HepG2 (cell line): ENCODE data around the gene RNASE8. TPM values are rescaled to one million over a fixed set of nuclear protein-coding genes. Genes with fewer than 3 reads are reported as not detected.
A peak's percentile ranks its signal among the peaks of the same experiment; 100 is the strongest.

Experiments
- ATAC-seq: fragments of 200-7000 bp; cut with Tn5 transposase; 3 replicates; pipeline ENCODE4 v1.9.1; 2020; ENCODE audit warnings: mild to moderate bottlenecking, moderate library complexity
- BruUV-seq: library from RNA; stranded (reverse); fragments of 400-500 nt; replicated peaks from 2 replicates; lab custom pipeline; 2021; lab: Mats Ljungman, UMichigan
- CTCF ChIA-PET: fragments of 300-600 bp; formaldehyde crosslinking; extraction: SDS; loops from one replicate; lab custom pipeline; 2021; ENCODE audit warnings: low total read pairs, inconsistent platforms, low intra/inter-chr PET ratio; lab: Yijun Ruan, JAX
- POLR2A ChIA-PET: fragments of 350-600 bp; sonication (Branson Sonifier 250); formaldehyde crosslinking; loops from one replicate; lab custom pipeline; 2020; ENCODE audit warnings: antibody characterized with exemption, inconsistent platforms; lab: Yijun Ruan, JAX
- DNase-seq: peaks from one replicate; pipeline ENCODE4 v3.0.0-alpha.2; 2015; ENCODE audit warnings: low spot score
- FAIRE-seq: peaks from 3 replicates; lab custom pipeline; 2011; peaks lifted over from hg19 to GRCh38; lab: Jason Lieb, UNC
- H2AFZ ChIP-seq: one replicate; pipeline ENCODE4 v1.6.1; 2011; ENCODE audit warnings: low read length, inconsistent platforms
- H3K27ac ChIP-seq: fragments of 300-600 bp; 3 replicates; pipeline ENCODE4 v1.8.0; 2011; ENCODE audit warnings: mixed run types, mild to moderate bottlenecking, mixed read lengths, low read length, inconsistent platforms; ENCODE audit not compliant: insufficient read depth; ENCODE audit errors: extremely low read length
- H3K27me3 ChIP-seq, 2 experiments: fragments of 200-600 bp in 1 of 2; 2 replicates in 1 of 2; 3 replicates in 1 of 2; pipeline versions ENCODE4 v1.6.0 to v1.8.0; 2011; ENCODE audit warnings: low read length in 2 of 2, mild to moderate bottlenecking in 2 of 2, moderate library complexity in 2 of 2, inconsistent platforms in 1 of 2; ENCODE audit not compliant: insufficient read depth in 2 of 2, control insufficient read depth in 1 of 2
- H3K36me3 ChIP-seq, 2 experiments: fragments of 200-600 bp in 1 of 2; replicated peaks in 1 of 2; 2 replicates in 1 of 2; 3 replicates in 1 of 2; pipeline versions ENCODE4 v1.5.1 to v1.8.0; 2011; ENCODE audit warnings: low read length in 2 of 2, inconsistent platforms in 1 of 2; ENCODE audit not compliant: insufficient read depth in 2 of 2, control insufficient read depth in 1 of 2
- H3K4me1 ChIP-seq: 2 replicates; pipeline ENCODE4 v1.5.1; 2012; ENCODE audit warnings: low read length, inconsistent platforms; ENCODE audit not compliant: insufficient read depth
- H3K4me2 ChIP-seq: 2 replicates; pipeline ENCODE4 v1.6.0; 2011; ENCODE audit warnings: low read depth, low read length, inconsistent platforms
- H3K4me3 ChIP-seq, 3 experiments: fragments of 200-600 bp in 1 of 3; sonication (generic), shearing (Covaris generic) in 1 of 3; replicated peaks in 1 of 3; 2 replicates each; pipeline ENCODE4 v1.5.1; 2011 to 2016; ENCODE audit warnings: low read length in 3 of 3, inconsistent platforms in 2 of 3, low read depth in 2 of 3, mild to moderate bottlenecking in 2 of 3, control low read depth in 1 of 3, mixed read lengths in 1 of 3; ENCODE audit not compliant: insufficient read depth in 1 of 3
- H3K79me2 ChIP-seq: one replicate; pipeline ENCODE4 v1.6.1; 2011; ENCODE audit warnings: low read length, inconsistent platforms; ENCODE audit not compliant: insufficient read depth
- H3K9ac ChIP-seq: 2 replicates; pipeline ENCODE4 v1.6.0; 2011; ENCODE audit warnings: mild to moderate bottlenecking, low read depth, low read length, inconsistent platforms; ENCODE audit not compliant: insufficient read depth
- H3K9me3 ChIP-seq: 2 replicates; pipeline ENCODE4 v1.5.1; 2012; ENCODE audit warnings: mild to moderate bottlenecking, low read length
- H4K20me1 ChIP-seq: 2 replicates; pipeline ENCODE4 v1.6.0; 2011; ENCODE audit warnings: inconsistent platforms, mild to moderate bottlenecking, low read length, moderate library complexity; ENCODE audit not compliant: insufficient read depth
- BRCA1 ChIP-seq: sonication (generic); formaldehyde crosslinking; IDR thresholded peaks from 2 replicates; pipeline ENCODE4 v1.4.0; 2020; ENCODE audit warnings: missing genetic modification reagents
- FOXK2 ChIP-seq: fragments of 450-650 bp; IDR thresholded peaks from 2 replicates; pipeline ENCODE4 v1.6.1; 2016
- HCFC1 ChIP-seq: fragments of 150-350 bp; IDR thresholded peaks from 2 replicates; pipeline ENCODE4 v1.6.1; 2014; ENCODE audit warnings: low read depth, low read length
- HNRNPL ChIP-seq: fragments of 200-400 bp; formaldehyde crosslinking; IDR thresholded peaks from 2 replicates; pipeline ENCODE4 v1.6.1; 2017; ENCODE audit warnings: mild to moderate bottlenecking, low read depth, low read length
- JDP2 ChIP-seq: sonication (generic); formaldehyde crosslinking; IDR thresholded peaks from 2 replicates; pipeline ENCODE4 v1.8.1; 2022; ENCODE audit warnings: missing genetic modification reagents, borderline replicate concordance
- KAT2B ChIP-seq: fragments of 150-350 bp; IDR thresholded peaks from 2 replicates; pipeline ENCODE4 v1.6.1; 2014; ENCODE audit warnings: low read depth, low read length, borderline replicate concordance
- SP4 ChIP-seq: sonication (generic); formaldehyde crosslinking; IDR thresholded peaks from 2 replicates; pipeline ENCODE4 v1.8.1; 2023; ENCODE audit warnings: mild to moderate bottlenecking, missing genetic modification reagents
- ZBTB33 ChIP-seq: sonication (generic); formaldehyde crosslinking; IDR thresholded peaks from 2 replicates; pipeline ENCODE4 v1.4.0; 2020; ENCODE audit warnings: missing genetic modification reagents
- ZBTB38 ChIP-seq: sonication (generic); formaldehyde crosslinking; IDR thresholded peaks from 2 replicates; pipeline ENCODE4 v1.5.1; 2020; ENCODE audit warnings: mild to moderate bottlenecking, missing genetic modification reagents
- ZBTB7B ChIP-seq: sonication (generic); formaldehyde crosslinking; IDR thresholded peaks from 2 replicates; pipeline ENCODE4 v1.4.0; 2020; ENCODE audit warnings: missing genetic modification reagents
- ZMYM3 ChIP-seq: sonication (generic); formaldehyde crosslinking; IDR thresholded peaks from 2 replicates; pipeline ENCODE4 v1.5.1; 2020; ENCODE audit warnings: mild to moderate bottlenecking, missing genetic modification reagents
- ZNF24 ChIP-seq: fragments of 450-650 bp; IDR thresholded peaks from 2 replicates; pipeline ENCODE4 v1.6.1; 2017; ENCODE audit warnings: antibody characterized with exemption, mild to moderate bottlenecking
- ZNF343 ChIP-seq: sonication (generic); formaldehyde crosslinking; IDR thresholded peaks from 2 replicates; pipeline ENCODE4 v1.4.0; 2020; ENCODE audit warnings: mild to moderate bottlenecking, missing genetic modification reagents
- ZNF609 ChIP-seq: sonication (generic); formaldehyde crosslinking; IDR thresholded peaks from 2 replicates; pipeline ENCODE4 v1.4.0; 2020; ENCODE audit warnings: mild to moderate bottlenecking, missing genetic modification reagents, borderline replicate concordance
- ZNF644 ChIP-seq: IDR thresholded peaks from 2 replicates; pipeline ENCODE4 v1.6.1; 2016; ENCODE audit warnings: low read depth
- WGBS: methylation state at CpG from one replicate; pipeline ENCODE4 v1.1.6; 2017; ENCODE audit warnings: low lambda C conversion rate; 5-methylcytosine and 5-hydroxymethylcytosine counted together
- in situ Hi-C: cut with HindIII; loops from 2 replicates; pipeline ENCODE4 v1.10.0; 2017; ENCODE audit warnings: low pct_unique_long_range_greater_than_20kb; ENCODE audit not compliant: extremely low pct_ligation_motif_present
- intact Hi-C: fragments of 100-400 bp; cut with micrococcal nuclease; formaldehyde crosslinking; loops from one replicate; pipeline ENCODE4 v1.10.0; 2022; ENCODE audit not compliant: unreplicated experiment
- polyA plus RNA-seq, 8 experiments: library from polyadenylated mRNA; depleted of rRNA in 3 of 8; stranded (reverse) in 7 of 8; unstranded in 1 of 8; fragments of >200 nt; fragmentation: Illumina TruSeq in 4 of 8; extraction: Trizol in 4 of 8; gene quantifications; 2 replicates each; pipeline versions ENCODE4 v1.2.1 to v1.2.3, GENCODE V29; 2011 to 2016; ENCODE audit warnings: low read depth in 4 of 8, missing spikeins in 1 of 8, mixed read lengths in 1 of 8; ENCODE audit not compliant: insufficient read depth in 1 of 8
- total RNA-seq, 5 experiments: library from RNA; depleted of rRNA; stranded (reverse); fragments of >200 nt; fragmentation: Illumina TruSeq; extraction: Trizol; gene quantifications; 2 replicates each; pipeline ENCODE4 v1.2.3, GENCODE V29; 2016; ENCODE audit warnings: low read depth in 1 of 5
- TF ChIP-seq, protein P1 (sequence below): sonication (generic); formaldehyde crosslinking; IDR thresholded peaks from 2 replicates; pipeline ENCODE4 v1.8.0; 2022; ENCODE audit warnings: low read depth, missing genetic modification reagents

Gene RNASE8
- total and polyA plus RNA-seq, 2 of the 13 experiments (the other 11 are each of a cell fraction or from before 2014, with no cell fraction given), result not detected

DNA sequence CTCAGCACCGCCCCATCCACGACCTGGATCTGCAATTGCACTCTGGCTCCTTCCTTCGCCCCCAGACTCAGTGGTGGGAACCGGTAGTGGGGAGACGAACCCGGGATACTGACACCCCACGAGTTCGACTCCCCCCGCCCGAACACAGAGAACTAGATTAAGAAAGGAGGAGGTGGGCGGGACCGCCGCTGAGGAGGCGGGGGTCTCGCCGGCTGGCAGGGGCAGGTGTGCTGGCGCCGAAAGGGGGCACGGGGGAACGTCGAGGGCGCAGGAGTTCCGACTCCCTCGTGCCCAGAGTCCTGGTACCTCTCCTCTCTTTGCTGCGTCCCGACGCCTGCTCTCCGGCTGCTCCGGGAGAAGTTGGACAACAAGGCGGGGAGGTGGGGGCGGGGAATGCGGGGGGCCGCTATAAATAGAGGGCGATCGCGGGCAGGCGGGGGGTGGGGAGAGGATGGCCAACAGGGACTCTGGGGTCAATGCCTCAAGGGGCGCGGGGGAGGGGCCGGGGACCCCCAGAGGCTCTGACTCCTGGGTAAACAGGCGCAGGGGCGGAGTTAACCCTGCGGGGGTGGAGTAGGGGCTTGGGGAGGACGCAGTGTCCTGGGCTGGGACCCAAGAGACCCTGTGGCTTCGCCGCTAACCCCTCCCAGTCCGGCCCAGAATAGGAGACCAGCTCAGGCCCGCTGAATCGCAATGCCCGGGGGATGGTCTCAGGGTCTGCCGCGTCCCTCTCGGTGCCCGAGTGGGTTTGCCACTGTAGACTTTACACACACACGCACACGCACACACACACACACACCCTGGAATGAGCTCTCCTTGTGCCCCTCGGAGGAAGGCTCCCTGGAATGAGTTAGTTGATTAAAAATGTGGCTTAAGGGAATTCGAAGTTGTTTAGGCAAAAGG is 32.0 kb upstream of the RNASE8 start:
- Histone ChIP-seq H3K4me1 (peaks cover 50% of the 10 kb centered on the region), H2AFZ (no peak overlapping the region), H3K27ac (peak overlapping the region; percentile 37), H3K79me2 (peaks cover 13% of the 10 kb centered on the region), H3K4me3 (peak overlapping the region; percentile 65 to 96 (median 66); a peak in 4 of 6 replicates), H3K9me3 (no peaks in the 10 kb centered on the region), H3K9ac (peak overlapping the region; percentile 96; the same call in 1 of the 2 replicates), H4K20me1 (no peaks in the 10 kb centered on the region), H3K4me2 (peak overlapping the region; percentile 60), H3K27me3 (no peaks in the 10 kb centered on the region; a peak in 2 of 5 replicates), H3K36me3 (peaks cover 11 to 17% of the 10 kb centered on the region in 2 experiments)
- CTCF ChIA-PET, result interaction anchor here (0.8 kb wide), 1 partner anchor 11 kb away, joined by 3 read pairs; no protein-coding TSS in a partner anchor
- DNase-seq (no peak), ATAC-seq (no peak), FAIRE-seq (no peak)
- POLR2A ChIA-PET, result interaction anchor here (1.0 to 3.0 kb wide), 17 partner anchors 7 to 79 kb away, joined by 3 to 26 read pairs (median 5); partner anchors contain the start of gene ARHGEF40
- in situ Hi-C loops, result no loop called here
- 71% methylated on average over 49 of the region's 58 CpGs for WGBS
- no TSS peak for BruUV-seq
- intact Hi-C loops, result loop anchor here (1.0 kb wide), 1 partner anchor 29 kb away; no protein-coding TSS in a partner anchor
- TF ChIP-seq ZNF609 (CRISPR knock-in tag), result 0 out of 2 replicates have a peak, but pooled peaks have one; percentile 2
- TF ChIP-seq ZBTB38, result 0 out of 2 replicates have a peak, but pooled peaks have one; percentile 2
- TF ChIP-seq FOXK2, result no peak
- no peak for TF ChIP-seq HNRNPL
- TF ChIP-seq JDP2 (CRISPR knock-in tag), result no peak
- TF ChIP-seq KAT2B, result no peak
- no peak for TF ChIP-seq BRCA1 (CRISPR knock-in tag)
- TF ChIP-seq ZNF343 (CRISPR knock-in tag), result no peak
- TF ChIP-seq SP4 (CRISPR knock-in tag), result 0 out of 2 replicates have a peak, but pooled peaks have one; percentile 22
- TF ChIP-seq ZBTB7B (CRISPR knock-in tag), result no peak
- TF ChIP-seq, protein P1, sequence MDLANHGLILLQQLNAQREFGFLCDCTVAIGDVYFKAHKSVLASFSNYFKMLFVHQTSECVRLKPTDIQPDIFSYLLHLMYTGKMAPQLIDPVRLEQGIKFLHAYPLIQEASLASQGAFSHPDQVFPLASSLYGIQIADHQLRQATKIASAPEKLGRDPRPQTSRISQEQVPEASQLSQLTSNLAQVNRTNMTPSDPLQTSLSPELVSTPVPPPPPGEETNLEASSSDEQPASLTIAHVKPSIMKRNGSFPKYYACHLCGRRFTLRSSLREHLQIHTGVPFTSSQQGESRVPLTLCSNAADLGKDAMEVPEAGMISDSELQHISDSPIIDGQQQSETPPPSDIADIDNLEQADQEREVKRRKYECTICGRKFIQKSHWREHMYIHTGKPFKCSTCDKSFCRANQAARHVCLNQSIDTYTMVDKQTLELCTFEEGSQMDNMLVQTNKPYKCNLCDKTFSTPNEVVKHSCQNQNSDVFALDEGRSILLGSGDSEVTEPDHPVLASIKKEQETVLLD (CRISPR knock-in tag), result no peak
- TF ChIP-seq ZNF644 (CRISPR knock-in tag), result no peak
- no peak for TF ChIP-seq ZNF24
- no peak for TF ChIP-seq ZMYM3 (CRISPR knock-in tag)
- TF ChIP-seq HCFC1, result no peak
- 0 out of 2 replicates have a peak, but pooled peaks have one; percentile 19 for TF ChIP-seq ZBTB33 (CRISPR knock-in tag)
